HG03558 (cell line): ENCODE measurements around the gene SERTAD3.
"Not testable (repeated sequence)": the region's sequence is repeated elsewhere in the genome, so short reads cannot be mapped to it uniquely, and the experiment has no call there.

Source experiments
- ATAC-seq: cut with Tn5 transposase; IDR thresholded peaks from one replicate; pipeline ENCODE4 v1.9.1; 2021; ENCODE audit warnings: moderate number of reproducible peaks; ENCODE audit not compliant: unreplicated experiment; ENCODE audit errors: extremely low read depth

Gene SERTAD3

GRCh38 chr19:40460185-40460584 is 16.1 kb upstream of the SERTAD3 start:
- ATAC-seq = no peak

GRCh38 chr19:40458597-40458974 is 14.5 kb upstream of the SERTAD3 start:
- no peak for ATAC-seq

GRCh38 chr19:40457953-40458596 is 13.9 kb upstream of the SERTAD3 start:
- ATAC-seq = no peak

- no peak for ATAC-seq
Observed at GRCh38 chr19:40457048-40457447, 12.9 kb upstream of the SERTAD3 start.

DNA sequence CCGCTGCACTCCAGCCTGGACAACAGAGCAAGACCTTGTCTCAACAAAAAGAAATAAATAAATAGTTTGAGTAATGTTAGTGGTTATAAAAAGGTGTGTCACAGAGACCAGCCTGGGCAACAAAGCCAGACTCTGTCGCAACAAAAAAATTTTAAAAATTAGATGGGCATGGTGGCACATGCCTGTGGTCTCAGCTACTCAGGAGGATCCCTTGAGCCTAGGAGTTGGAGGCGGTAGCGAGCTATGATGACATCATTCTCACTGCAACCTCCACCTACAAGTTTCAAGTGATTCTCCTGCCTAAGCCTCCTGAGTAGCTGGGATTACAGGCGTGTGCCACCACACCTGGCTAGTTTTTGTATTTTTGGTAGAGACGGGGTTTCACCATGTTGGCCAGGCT is 9.8 kb upstream of the SERTAD3 start:
- not testable (repeated sequence) for ATAC-seq

- ATAC-seq = no peak
Observed at GRCh38 chr19:40453151-40453735, 9.1 kb upstream of the SERTAD3 start.

- no peak for ATAC-seq
Observed at GRCh38 chr19:40452016-40452415, 7.9 kb upstream of the SERTAD3 start.

GRCh38 chr19:40450664-40451063 is 6.5 kb upstream of the SERTAD3 start:
- ATAC-seq = no peak

GRCh38 chr19:40449506-40449905 is 5.4 kb upstream of the SERTAD3 start:
- ATAC-seq = no peak

DNA sequence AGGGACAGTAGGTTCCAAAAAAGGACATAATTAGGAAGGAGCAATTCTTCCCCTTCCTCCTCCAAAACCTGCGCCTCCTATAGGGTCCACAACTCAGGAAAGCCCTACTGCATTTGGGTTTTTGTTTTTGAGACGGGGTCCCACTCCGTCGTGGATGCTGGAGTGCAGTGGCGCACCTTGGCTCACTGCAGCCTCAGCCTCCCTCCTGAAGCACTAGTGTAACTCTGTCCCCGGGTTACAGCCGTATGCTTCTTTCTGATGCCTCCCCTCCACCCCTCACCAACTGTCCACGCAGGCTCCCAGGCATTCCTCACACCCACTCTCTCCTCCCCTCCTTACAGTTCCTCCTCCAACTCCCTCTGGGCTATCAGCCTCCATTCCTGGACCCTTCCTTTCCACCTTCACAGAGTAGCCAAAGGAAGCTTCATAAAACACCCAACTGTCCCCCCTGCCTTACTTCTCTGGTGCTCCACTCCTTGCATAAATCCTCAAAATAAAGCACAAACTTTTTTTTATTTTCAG is 2.2 kb upstream of the SERTAD3 start:
- no peak for ATAC-seq

- ATAC-seq = no peak
Observed at GRCh38 chr19:40445780-40446262, 1.7 kb upstream of the SERTAD3 start.

DNA sequence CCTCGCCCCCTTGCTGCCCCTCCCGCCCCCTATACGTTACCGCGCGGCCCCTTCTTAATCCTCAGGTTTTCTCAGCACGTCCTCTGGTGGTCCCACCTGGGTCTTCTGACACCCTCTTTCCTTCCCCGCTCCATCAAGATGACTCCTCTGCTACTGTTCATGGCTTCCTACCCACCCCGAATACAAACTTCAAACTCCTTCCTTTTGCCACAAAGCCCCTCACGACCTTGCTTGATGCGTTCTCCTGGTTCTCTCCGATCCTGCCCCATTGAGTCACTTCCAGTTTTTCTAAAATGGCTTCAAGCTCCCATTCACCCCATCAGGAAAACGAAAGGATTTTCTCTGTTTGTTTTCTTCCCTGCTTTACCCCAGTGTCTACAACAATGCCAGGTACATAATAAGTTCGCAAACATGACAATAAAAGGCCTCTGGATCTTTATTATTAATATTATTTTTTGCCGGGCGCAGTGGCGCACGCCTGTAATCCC is 734 bp upstream of the SERTAD3 start:
- ATAC-seq = no peak

DNA sequence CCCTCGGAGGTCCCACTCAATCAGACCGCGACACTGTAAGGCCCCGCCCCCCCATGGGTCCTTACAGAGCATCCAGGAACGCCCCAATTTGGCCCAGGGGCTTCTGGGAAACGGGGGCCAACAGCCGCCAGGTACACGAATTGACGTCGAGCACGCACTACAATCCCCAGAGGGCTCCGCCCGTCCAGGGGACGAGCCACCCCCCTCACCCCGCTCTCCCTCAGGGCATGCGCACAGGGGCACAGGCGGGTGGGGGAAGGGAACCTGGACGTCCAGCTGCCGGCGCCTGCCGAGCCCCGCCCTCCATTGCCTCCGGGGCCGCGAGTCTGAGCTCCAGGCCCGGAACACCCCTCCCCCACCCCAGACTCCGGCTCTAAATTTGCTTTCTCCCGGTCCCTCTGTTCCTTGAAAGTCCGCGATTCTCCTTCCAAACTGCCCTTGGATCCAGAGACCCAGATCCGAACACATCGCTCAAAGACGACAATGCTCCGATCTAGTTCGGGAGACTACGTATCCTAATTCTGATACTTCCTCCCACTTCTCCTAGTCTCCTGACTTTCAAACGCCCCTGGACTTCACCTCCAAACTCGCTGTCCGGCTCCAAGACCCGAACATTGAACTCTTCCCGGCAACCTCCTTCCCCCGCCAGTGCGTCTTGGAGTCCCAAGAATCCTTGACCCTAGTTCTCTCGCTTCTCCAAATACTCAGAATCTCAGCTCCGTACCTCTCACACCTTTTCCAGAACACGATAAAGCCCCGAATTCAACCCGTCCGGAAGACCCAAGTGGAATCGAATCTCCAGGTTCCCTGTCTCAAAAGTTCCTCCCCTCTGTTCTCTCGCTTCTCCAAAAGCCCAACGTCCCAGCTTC is 770 bp downstream of the SERTAD3 start:
- ATAC-seq = peak; percentile 49

DNA sequence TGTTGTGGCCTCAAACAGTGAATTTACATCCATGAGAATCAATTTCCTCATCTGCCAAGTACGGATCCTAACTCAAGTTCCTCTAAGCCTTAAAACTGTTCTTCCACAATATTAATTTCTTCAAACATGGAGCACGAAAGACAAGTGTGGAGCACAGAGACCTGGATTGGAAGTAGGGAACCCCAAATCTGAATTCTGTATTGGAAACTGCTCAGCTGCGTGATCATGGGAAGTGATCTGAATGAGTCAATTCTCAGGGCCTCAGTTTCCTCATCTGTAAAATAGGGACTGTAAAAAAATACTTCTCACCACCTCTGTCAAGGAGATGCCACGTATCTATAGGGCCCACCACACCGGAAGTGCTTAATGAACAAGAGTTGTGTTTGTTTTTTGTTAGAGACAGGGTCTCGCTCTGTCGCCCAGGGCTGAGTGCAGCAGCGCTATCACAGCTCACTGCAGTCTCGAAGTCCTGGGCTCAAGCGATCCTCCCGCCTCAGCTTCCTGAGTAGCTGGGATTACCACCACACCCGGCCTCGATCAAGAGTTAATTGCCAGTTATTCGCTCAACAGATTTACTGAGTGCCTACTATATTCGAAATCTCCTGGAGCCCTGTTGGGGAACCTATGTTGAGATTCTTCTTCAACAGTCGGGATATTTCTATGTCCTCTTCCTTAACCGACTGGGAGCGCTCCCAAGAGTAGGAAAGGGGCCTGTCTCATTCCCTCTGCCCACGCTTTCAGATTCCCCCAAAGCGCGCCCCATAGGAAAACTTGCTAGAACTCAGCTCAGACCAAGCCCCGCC is 1.6 kb downstream of the SERTAD3 start:
- ATAC-seq = no peak

DNA sequence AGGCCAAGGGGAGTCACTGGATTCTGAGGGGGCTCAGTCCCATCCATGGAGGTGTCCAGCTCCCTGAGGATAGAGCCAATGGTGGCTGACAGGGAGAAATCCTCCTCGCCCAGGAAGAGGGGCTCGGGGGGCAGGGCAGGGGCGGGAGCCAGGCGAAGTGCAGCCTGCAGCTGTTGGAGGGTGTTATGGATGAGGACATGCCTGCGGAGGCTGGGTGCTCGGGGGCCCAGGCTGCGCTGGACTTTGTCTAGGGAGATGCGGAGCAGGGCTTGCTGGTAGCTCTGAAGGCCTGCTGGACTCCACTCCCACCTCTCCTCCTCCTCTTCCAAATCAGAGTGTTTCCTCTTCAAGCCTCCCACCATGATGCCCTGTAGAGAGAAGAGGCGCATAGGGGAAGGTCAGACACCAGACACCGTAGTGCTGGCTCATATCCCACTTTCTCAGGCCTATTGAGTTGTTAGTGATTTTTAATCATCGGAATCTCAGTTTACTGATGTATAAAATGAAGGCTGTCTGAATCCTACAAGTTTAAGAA is 2.3 kb downstream of the SERTAD3 start:
- ATAC-seq = no peak

- no peak for ATAC-seq
Observed at GRCh38 chr19:40438284-40438683, 5.9 kb downstream of the SERTAD3 start.

GRCh38 chr19:40433391-40434216 is 10.5 kb downstream of the SERTAD3 start:
- no peak for ATAC-seq

DNA sequence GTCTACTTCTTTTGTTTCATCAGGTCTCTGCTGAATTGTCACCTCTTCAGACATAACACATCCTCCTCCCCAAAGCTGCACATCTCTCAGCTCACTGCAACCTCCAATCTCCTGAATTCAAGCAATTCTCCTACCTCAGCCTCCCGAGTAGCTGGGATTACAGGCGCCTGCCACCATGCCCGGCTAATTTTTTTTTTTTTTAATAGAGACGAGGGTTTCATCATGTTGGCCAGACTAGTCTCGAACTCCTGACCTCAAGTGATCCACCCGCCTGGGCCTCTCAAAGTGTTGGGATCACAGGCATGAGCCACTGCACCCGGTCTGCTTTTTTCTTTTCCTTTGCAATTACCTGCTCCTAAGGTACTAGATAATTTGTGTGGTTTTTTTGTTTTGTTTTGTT is 11.4 kb downstream of the SERTAD3 start:
- ATAC-seq = not testable (repeated sequence)

DNA sequence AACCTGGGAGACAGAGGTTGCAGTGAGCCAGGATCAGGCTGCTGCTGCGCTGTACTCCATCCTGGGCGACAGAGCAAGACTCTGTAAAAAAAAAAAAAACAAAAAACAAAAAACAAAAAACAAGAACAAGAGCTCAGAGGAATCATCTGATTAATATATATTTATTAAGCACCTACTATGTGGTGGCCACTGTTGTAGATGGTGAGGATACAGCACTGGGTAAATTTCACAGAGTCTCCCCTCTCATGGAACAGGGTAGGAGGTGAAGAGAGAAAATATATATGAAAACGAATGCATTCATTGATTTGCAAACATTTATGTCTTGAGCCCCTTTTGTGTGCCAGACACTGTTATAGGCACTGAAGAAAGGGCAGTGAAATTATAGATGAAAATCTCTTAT is 12.4 kb downstream of the SERTAD3 start:
- no peak for ATAC-seq
